NCI-H1436 (cell line): Measurements from ENCODE around the gene TIMM23.
A peak's percentile ranks its signal among the peaks of the same experiment; 100 is the strongest.
"Not testable (repeated sequence)": the region's sequence is repeated elsewhere in the genome, so short reads cannot be mapped to it uniquely, and the experiment has no call there.

Experiments used
- DNase-seq: peaks from one replicate; lab custom pipeline; 2025; lab: John Stamatoyannopoulos, UW

The TIMM23 gene

DNA sequence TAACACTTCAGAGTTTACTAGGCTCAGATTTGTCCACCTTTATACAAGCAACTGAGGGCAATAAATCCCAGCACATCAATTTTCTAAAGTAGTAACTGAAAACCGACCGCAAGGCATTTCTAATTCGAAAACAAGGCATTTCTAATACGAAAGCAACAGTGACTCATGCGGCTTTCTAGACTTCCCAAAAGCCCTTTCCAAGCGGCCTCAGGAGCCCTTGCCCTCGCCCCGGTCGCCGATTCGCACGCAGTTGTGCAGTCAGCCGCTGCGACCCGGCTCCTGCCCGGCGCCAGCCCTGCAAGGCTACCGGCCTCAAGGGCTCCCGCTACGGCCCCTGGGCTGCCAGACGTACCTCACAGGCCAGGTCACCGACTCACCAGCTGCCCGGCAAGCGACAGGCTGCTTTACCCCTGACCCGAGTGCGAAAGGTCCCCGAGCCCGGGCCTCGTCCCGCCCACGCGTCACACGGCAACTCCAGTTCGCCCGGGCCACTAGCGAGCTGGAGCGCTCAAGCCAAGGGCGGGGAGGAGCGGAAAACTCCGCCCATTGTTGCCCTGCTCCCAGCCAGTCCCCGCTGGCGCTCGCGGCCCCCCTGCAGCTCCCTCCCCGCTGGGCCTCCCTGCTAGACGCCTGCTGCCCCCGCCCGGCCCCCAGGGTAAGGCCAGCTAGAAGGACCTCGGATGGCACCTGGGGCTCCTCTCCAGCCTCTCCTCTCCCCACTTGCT lies 50.9 kb downstream of the TIMM23 start:
- DNase-seq = peak; percentile 83

DNA sequence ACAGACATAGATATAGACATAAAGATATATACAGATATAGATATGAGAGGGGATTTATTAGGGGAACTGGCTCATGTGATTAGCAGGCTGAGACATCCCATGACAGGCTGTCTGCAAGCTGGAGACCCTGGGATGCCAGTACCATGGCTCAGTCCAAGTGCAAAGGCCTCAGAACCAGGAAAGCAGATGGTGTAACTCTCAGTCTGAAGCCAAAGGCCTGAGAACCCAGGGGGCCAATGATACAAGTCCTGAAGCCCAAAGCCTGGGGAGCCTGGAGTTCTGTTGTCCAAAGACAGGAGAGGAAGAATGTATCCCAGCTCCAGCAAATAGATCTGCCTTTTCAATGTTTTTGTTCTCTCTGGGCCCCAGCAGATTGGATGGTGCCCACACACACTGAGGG lies 52.7 kb downstream of the TIMM23 start:
- no peak for DNase-seq

- DNase-seq = no peak
Measured at GRCh38 chr10:46025406-46025805, 53.1 kb downstream of the TIMM23 start.

GRCh38 chr10:46026106-46026505 lies 53.8 kb downstream of the TIMM23 start:
- DNase-seq = no peak

DNA sequence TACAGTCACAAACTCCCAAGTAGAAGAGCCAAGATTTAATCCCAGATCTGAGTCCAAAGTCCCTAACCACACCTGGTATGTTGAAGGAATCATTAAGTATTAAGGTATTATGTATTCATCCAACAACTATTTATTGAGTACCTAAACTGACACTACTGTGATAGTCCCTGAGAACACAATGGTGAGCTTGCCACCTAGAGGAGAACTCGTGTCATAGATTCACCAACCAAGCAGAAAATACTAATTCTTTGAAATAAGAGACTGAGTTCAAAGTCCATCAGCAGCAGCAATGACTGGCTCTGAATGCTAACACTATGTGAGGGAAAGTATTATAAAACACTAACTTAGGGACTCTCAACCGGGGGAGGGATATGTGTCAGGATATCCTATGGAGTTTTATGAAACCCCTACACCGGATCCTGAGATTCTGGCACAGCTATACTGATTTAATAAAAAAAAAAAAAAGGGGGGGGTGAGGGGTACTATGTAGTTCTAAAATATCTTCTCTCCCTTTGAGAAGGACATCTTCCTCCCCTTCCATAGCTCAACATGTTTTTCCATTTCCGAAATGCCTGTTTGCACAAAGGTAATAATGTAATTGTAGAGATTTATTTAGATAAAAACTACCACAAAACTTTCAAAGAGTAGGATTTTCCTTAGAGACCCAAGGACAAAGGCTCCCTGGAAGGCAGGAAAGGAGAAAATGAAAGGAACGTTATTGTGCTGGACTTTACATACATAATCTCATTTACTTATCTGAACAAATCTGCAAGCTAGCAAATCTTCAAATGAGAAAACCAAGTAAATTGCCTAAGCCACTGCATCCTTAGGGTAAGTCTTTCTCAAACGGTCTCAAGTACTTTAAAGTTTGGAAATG lies 56.5 kb downstream of the TIMM23 start:
- peak; percentile 21 for DNase-seq

DNA sequence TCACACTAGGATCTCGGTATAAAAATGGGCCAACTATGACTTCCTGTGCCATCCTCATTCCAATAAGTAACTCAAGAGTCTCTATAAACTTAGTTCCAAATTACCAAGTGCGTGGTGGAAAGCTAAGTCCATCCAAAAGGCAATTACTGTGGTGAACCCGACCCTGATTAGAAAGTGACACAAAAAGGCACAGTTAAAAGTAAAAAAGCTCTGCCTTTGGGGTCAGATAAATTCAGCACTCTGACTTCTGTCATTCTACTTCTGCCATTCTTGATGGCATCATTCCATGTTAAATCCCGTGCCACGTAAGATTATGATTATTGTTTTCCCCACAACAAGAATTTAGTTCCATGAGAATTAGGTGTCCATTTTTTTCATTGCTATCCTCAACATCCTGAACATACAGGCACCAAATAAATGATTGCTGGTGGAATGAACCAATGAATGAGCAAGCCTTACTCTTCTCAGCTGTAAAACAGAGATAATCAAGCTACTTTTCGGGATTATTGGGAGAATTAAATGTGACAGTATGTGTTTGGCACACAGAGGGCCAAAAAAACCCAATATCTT lies 57.3 kb downstream of the TIMM23 start:
- no peak for DNase-seq

DNA sequence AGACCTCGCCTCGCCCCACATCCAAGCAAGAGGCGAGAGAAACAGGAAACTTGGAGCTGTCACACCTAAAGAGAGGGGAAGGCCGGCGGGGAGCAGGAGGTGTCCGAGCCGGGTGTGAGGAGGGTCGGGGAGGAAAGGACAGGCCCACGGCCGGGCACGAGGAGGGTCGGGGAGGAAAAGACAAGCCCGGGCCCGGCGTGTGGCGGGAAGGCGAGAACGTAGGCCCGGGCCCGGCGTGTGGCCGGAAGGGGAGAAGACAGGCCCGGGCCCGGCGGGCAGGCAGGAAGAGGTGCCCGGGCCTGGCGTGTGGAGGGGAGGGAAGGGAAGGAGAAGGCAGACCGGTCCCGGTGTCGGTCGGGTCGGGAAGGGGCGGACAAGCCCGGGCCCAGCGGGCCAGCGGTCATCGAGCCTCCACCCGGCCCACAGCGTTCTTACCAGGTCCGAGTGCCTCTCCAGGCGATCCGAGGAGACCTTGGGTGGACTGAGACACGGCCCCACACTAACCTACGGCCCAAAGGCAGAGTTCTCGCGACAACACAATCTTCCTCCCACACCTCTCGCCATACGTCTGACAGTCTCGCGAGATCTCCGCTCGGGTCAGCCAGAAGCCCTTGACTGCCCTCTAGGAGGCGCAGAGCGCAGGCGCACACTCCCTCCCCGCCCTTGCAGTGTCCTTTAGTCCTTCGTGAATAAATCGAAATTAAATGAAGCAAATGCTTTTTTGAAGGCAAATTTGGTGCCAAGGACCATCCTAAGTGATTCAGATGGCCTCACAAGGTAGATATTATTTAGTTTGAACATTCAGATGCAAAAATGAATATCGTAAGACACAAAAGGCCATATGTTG lies 58.0 kb downstream of the TIMM23 start, which contains the start of gene NCOA4:
TSS of gene NCOA4 (minus strand) at position 533 of the 847 bp plus-strand sequence. CDS start 13,943 bp downstream, outside the sequence.
- peak; percentile 93 for DNase-seq

DNA sequence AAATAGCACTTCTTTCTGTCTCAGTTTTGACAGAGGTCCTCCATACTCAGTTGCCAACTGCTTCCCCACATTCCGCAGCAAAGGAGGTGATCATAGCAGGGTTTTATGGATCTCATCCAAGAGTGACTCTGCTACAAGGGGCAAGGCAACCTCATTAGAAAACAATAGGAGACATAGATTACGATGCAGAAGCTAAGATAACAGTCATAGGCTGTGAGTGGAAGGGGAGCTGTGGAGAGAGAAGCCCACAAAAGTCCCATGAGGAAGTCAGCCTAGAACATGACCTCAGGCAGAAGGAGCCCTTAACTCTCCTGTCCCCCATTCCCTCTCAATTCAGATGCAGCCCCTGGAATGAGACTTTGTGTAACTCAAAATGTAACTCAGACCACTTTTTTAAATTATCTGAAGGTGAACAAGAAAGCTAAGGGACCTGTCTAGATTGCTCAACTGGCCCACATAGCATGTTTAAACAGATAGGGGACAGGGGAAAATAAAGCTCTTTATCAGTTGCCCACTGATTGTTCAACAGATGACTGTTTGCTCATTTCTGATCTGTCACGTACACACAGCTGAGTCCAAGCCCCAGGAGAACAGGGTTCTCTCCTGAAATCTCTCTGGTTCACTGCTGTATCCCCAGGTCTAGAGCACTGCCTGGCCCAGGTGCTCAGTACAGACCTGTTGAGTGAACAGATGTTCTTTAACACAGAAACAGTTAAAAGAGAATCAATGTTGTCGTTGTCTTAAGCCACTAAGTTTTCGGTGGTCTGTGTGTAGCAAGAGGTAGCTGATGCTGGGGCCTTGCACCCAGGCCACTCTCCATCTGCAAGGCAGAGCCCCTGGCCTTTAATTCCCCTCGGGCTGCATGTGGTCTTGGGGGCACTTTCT lies 59.6 kb downstream of the TIMM23 start:
- no peak for DNase-seq

DNA sequence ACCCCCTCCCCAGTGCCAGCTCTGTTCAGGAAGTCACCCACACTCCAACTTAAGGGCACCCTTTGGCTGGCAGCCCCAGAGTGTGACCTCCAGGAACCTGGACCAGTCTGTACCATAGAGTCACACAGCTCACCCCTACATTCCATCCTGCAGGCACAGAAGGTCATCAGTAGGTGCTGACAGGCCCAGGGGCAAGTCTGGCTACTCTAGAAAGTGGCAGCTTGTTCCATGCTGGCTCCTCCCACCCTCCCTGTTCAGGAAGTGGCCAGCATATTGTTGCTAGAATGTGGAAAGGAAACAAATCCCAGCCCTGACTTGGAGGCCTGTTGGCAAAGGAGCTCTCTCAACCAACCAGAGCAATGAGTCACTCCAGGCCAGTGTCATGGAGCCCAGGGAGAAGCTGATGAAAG lies 61.3 kb downstream of the TIMM23 start:
- no peak for DNase-seq

DNA sequence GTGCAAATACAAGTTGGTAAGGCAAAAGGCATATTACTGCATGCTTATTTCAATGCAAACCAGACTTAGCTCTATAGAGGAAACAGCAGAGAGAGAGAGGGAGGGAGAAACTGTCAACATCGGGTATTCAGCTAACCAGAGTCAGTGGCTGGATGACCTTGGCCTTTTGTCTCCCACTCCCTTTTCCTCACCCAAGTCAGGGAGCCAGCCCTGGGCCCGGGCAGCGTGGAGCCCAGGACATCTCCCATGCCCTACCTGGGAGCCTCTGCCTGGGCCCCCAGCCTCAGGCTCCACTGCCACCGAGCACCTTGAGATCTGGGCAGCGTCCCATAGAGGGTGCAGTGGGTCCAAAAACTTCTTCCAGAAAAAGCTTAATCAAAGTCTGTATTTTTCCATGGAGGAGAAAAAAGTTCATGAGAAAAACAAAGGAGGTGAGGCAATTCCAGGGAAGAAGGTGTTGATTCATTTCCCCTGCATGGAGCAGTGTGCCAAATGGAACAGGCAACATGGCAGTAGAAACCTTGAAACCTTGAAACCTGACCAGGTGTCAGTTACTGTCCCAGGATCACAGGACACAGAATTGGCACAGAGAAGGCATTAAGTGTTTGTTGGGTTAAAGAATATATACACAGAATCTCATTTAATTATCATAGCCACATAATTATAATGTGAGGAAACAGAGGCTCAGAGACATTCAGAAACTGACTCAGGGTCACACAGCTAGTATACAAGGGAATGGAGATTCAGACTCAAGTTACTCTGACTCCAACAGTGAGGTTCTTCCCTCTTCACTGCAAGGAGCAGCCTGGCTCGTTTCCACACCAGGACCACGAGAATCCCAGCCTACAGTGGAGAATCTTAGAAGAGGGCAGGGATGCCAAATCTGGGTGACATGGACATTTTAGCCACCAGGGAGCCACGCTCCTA lies 63.9 kb downstream of the TIMM23 start:
- no peak for DNase-seq

DNA sequence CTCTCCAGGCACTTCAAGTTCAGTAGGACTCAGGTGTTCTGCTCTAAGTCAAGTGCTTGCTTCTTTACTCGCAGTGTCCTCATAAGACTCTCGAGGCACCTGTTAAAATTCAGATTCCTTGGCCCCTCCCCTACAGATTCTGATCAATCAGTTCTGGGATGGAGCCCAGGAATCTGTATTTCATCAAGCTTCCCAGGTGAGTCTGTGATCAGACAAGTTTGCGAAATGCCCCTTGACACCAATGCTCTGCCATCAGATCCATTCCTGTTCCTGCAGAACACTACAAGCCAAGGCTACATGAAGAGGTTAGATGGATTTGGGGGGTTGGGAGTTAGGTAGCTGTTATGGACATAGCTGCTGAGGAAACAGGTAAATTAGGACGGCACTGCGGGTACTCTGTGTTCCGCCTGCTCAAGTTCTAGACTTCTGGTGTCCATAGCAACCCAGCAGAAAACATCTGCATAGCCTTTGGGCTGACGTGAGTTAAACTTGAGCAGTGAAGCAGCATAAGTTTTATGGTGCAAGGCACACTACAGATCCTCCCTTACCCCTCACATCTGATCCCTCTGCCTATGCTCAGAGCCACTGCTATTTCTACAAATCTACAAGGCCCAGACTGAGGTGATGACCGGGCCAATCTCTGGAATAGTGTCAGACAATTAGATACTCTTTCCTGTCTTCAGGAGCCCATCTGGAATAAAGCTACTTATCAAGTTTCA lies 65.0 kb downstream of the TIMM23 start:
- no peak for DNase-seq

- no peak for DNase-seq
Measured at GRCh38 chr10:46040004-46040403, 67.7 kb downstream of the TIMM23 start.

DNA sequence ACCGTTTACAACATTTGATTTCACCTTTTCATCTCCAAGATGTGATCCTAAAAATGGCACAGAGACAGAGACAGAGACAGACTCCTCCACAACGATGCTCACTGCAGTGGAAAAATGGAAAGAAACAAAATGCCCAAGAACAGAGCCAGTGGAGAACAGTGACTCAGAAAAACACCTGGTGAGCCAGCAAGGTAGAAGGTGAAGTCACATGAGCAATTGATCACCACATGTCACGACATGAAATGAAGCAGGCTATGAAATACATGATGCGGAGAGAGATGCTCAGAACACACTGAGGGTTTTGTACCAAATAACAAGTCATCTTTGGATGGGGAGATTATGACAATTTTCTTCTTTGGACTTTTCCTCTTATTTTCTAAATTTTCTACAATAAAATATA lies 70.2 kb downstream of the TIMM23 start:
- DNase-seq = no peak

DNA sequence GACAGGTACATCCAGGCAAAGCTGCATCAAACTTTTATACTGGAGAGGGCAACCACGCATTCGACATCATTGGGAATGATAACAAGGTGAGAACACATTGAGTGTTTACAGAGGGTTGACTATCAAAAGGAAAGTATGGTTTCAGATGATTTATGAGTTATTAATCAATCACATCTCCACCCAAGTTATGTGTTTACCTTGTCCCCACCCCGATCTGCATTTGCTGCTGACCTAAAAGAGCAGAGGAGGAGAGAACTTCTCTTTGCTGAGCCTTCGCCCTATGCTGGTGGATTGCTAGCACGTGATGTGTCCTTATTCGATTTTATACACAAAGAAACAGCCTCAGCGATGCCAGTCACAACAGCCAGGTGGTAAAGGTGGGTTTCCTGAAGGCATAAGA lies 74.0 kb downstream of the TIMM23 start, which contains the start of gene MSMB:
TSS of gene MSMB (minus strand) at position 9 of the 400 bp plus-strand sequence. CDS start 32 bp downstream, outside the sequence.
- DNase-seq = no peak

GRCh38 chr10:46048152-46048551 lies 75.9 kb downstream of the TIMM23 start:
- no peak for DNase-seq

DNA sequence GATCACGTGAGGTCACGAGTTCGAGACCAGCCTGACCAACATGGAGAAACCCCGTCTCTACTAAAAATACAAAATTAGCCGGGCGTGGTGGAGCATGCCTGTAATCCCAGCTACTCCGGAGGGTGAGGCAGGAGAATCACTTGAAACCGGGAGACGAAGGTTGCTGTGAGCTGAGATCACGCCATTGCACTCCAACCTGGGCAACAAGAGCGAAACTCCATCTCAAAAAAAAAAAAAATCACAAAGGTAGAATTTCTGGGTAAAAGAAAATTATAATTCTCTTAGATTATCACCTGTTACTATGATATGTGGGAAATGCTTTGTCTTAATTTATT lies 77.2 kb downstream of the TIMM23 start:
- DNase-seq = not testable (repeated sequence)

GRCh38 chr10:46050941-46051623 lies 78.8 kb downstream of the TIMM23 start:
- DNase-seq = no peak

DNA sequence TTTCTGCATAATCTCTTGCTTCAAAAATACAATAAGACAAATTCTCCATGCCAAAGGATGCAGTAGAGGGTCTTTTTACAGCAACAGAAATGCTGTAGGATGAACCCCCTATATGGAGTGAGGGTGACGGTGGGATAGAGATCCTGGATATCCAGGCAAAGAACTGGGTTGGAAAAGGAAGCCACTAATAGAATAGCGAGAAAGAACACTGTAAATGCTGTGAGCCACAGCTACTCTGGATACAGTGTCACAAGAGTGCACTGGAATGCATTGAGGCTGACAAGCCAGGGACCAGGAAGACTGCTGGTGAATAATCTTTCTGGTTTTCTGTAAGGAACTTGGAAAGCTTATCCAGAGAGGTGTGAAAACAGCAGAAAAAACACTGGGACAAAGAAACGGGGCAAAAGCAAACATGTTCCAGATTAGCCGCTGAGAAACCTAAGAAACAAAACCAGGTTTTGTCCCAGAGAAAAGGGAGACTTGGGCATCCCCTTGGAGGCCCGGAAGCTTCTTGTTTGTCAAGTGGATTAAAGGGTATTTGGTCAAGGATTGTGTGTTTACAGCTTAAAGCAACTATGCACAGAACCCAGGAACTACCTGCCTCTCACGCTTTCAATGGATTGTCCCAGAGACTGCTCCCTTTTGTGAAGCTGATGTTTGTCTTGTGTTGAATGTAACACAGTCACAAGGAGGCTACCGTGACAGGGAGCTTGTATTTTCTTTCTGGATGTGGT lies 79.9 kb downstream of the TIMM23 start:
- no peak for DNase-seq
